Cardiac muscle cell (in vitro differentiated cells and primary cell): ENCODE measurements around the gene UGT2A2. TPM values are rescaled to one million over a fixed set of nuclear protein-coding genes. Genes with fewer than 3 reads are reported as not detected.
"Not testable (repeated sequence)": the region's sequence is repeated elsewhere in the genome, so short reads cannot be mapped to it uniquely, and the experiment has no call there.

Experiments
- DNase-seq, 2 donors: peaks; one replicate each; pipeline versions ENCODE4 v3.0.0 to v3.0.0-alpha.2; 2010 to 2017; ENCODE audit warnings: low read depth in 1 of 2, low spot score in 1 of 2
- H3K27ac ChIP-seq: fragments of 200-600 bp; sonication (generic); 2 replicates; pipeline ENCODE4 v1.5.1; 2016
- H3K27me3 ChIP-seq: fragments of 200-600 bp; sonication (generic); 2 replicates; pipeline ENCODE4 v1.6.0; 2016; ENCODE audit warnings: control low read depth
- H3K36me3 ChIP-seq: fragments of 200-600 bp; sonication (generic); 2 replicates; pipeline ENCODE4 v1.5.1; 2016; ENCODE audit warnings: control low read depth
- H3K4me1 ChIP-seq: fragments of 200-600 bp; sonication (generic); 2 replicates; pipeline ENCODE4 v1.8.1; 2017; ENCODE audit warnings: low read depth, mild to moderate bottlenecking, mixed run types
- H3K4me3 ChIP-seq: fragments of 200-600 bp; sonication (generic); 2 replicates; pipeline ENCODE4 v1.5.1; 2016; ENCODE audit warnings: mild to moderate bottlenecking
- H3K9me3 ChIP-seq: fragments of 200-600 bp; sonication (generic); 2 replicates; pipeline ENCODE4 v1.5.1; 2017; ENCODE audit warnings: low read depth, mild to moderate bottlenecking, control low read depth
- CTCF ChIP-seq: IDR thresholded peaks from 2 replicates; pipeline ENCODE4 v1.5.1; 2012; ENCODE audit warnings: low read depth, mild to moderate bottlenecking, low read length
- polyA plus RNA-seq: library from polyadenylated mRNA; unstranded; fragments of >200 nt; fragmentation: Nextera tagmentation; extraction: Ambion mirVana; gene quantifications from 2 replicates; pipeline ENCODE4 v1.2.1, GENCODE V29; 2016
- total RNA-seq: library from RNA; depleted of rRNA; stranded (reverse); fragments of >200 nt; gene quantifications from 2 replicates; pipeline ENCODE4 v1.2.3, GENCODE V29; 2016

The UGT2A2 gene
- total RNA-seq (not detected in 2 replicates), polyA plus RNA-seq (not detected in 2 replicates)

- no peak for TF ChIP-seq CTCF
- H3K27ac ChIP-seq: no peak within 1 kb of the TSS
- H3K9me3 ChIP-seq: no peaks in the 10 kb centered on the region
- H3K4me3 ChIP-seq: no peak within 1 kb of the TSS
- no peaks in the 10 kb centered on the region for H3K4me1 ChIP-seq
- no peaks in the 10 kb centered on the region for H3K36me3 ChIP-seq
- H3K27me3 ChIP-seq: no peaks in the 10 kb centered on the region
- DNase-seq: no peak
These were observed at the start of gene UGT2A2 for GRCh38 chr4:69639542-69639941. UGT2A2 (minus strand) TSS chr4:69639642; CDS start chr4:69639640, 2 bp downstream.

- no peaks in the 10 kb centered on the region for H3K9me3 ChIP-seq
- no peak overlapping the region for H3K4me3 ChIP-seq
- H3K4me1 ChIP-seq: no peaks in the 10 kb centered on the region
- no peak for DNase-seq
- H3K36me3 ChIP-seq: no peaks in the 10 kb centered on the region
- TF ChIP-seq CTCF: no peak
- no peaks in the 10 kb centered on the region for H3K27me3 ChIP-seq
- no peak overlapping the region for H3K27ac ChIP-seq
These were observed 45.4 kb upstream of the UGT2A2 start for GRCh38 chr4:69684804-69685203.

- Histone ChIP-seq H3K9me3 (no peaks in the 10 kb centered on the region), H3K27ac (no peak overlapping the region), H3K4me3 (no peak overlapping the region), H3K4me1 (no peaks in the 10 kb centered on the region), H3K27me3 (no peaks in the 10 kb centered on the region), H3K36me3 (no peaks in the 10 kb centered on the region)
- DNase-seq: no peak
- TF ChIP-seq CTCF: no peak
These were observed 29.2 kb upstream of the UGT2A2 start for GRCh38 chr4:69668680-69669079.

GRCh38 chr4:69664009-69664408 is 24.6 kb upstream of the UGT2A2 start:
- not testable (repeated sequence) for H3K27ac ChIP-seq, H3K4me1 ChIP-seq, H3K4me3 ChIP-seq, H3K9me3 ChIP-seq, H3K36me3 ChIP-seq, H3K27me3 ChIP-seq, DNase-seq

GRCh38 chr4:69661130-69661803 is 21.8 kb upstream of the UGT2A2 start:
- not testable (repeated sequence) for DNase-seq, H3K4me3 ChIP-seq, H3K27ac ChIP-seq, H3K9me3 ChIP-seq, H3K27me3 ChIP-seq, H3K36me3 ChIP-seq, H3K4me1 ChIP-seq

- TF ChIP-seq CTCF: no peak
- Histone ChIP-seq H3K27me3 (no peaks in the 10 kb centered on the region), H3K4me3 (no peak overlapping the region), H3K36me3 (no peaks in the 10 kb centered on the region), H3K4me1 (no peaks in the 10 kb centered on the region), H3K9me3 (no peaks in the 10 kb centered on the region), H3K27ac (no peak overlapping the region)
- no peak for DNase-seq
These were observed 18.7 kb upstream of the UGT2A2 start for GRCh38 chr4:69658133-69658532.
